GM19468 (cell line): ENCODE measurements around the gene UFSP2.

Experiments used
- ATAC-seq: cut with Tn5 transposase; IDR thresholded peaks from one replicate; pipeline ENCODE4 v1.9.1; 2021; ENCODE audit warnings: mild to moderate bottlenecking, moderate library complexity, moderate number of reproducible peaks; ENCODE audit not compliant: unreplicated experiment; ENCODE audit errors: extremely low read depth

Gene UFSP2

GRCh38 chr4:185425647-185426352 is at the start of gene UFSP2:
UFSP2 (minus strand) TSS chr4:185425964; CDS start chr4:185425868, 96 bp downstream.
- peak; percentile 94 for ATAC-seq

GRCh38 chr4:185473247-185473646 is 47.5 kb upstream of the UFSP2 start:
- no peak for ATAC-seq

- ATAC-seq = no peak
Observed at GRCh38 chr4:185472103-185472542, 46.4 kb upstream of the UFSP2 start.

GRCh38 chr4:185471235-185472102 is 45.7 kb upstream of the UFSP2 start, which contains the start of gene CCDC110:
CCDC110 (minus strand) TSS chr4:185471733; CDS start chr4:185471683, 50 bp downstream.
- peak; percentile 89 for ATAC-seq

- no peak for ATAC-seq
Observed at GRCh38 chr4:185470501-185471195, 44.9 kb upstream of the UFSP2 start.

GRCh38 chr4:185469580-185470154 is 43.9 kb upstream of the UFSP2 start:
- ATAC-seq = no peak

- ATAC-seq = no peak
Observed at GRCh38 chr4:185468999-185469398, 43.2 kb upstream of the UFSP2 start.

- ATAC-seq = no peak
Observed at GRCh38 chr4:185467991-185468390, 42.2 kb upstream of the UFSP2 start.

GRCh38 chr4:185467101-185467500 is 41.3 kb upstream of the UFSP2 start:
- ATAC-seq = no peak

GRCh38 chr4:185465707-185466106 is 39.9 kb upstream of the UFSP2 start:
- no peak for ATAC-seq

- ATAC-seq = no peak
Observed at GRCh38 chr4:185464887-185465286, 39.1 kb upstream of the UFSP2 start.

GRCh38 chr4:185464183-185464582 is 38.4 kb upstream of the UFSP2 start:
- ATAC-seq = no peak

- no peak for ATAC-seq
Observed at GRCh38 chr4:185463541-185463940, 37.8 kb upstream of the UFSP2 start.

- no peak for ATAC-seq
Observed at GRCh38 chr4:185461565-185461964, 35.8 kb upstream of the UFSP2 start.

GRCh38 chr4:185457136-185457535 is 31.4 kb upstream of the UFSP2 start:
- no peak for ATAC-seq

- no peak for ATAC-seq
Observed at GRCh38 chr4:185456131-185456530, 30.4 kb upstream of the UFSP2 start.

GRCh38 chr4:185445209-185445608 is 19.4 kb upstream of the UFSP2 start:
- no peak for ATAC-seq

- no peak for ATAC-seq
Observed at GRCh38 chr4:185441479-185441878, 15.7 kb upstream of the UFSP2 start.

- ATAC-seq = no peak
Observed at GRCh38 chr4:185437809-185438208, 12.0 kb upstream of the UFSP2 start.

GRCh38 chr4:185435466-185435865 is 9.7 kb upstream of the UFSP2 start:
- no peak for ATAC-seq
